ENCODE results near the gene TEX9.
"Not testable (repeated sequence)": the region's sequence is repeated elsewhere in the genome, so short reads cannot be mapped to it uniquely, and the experiment has no call there.

TEX9 gene

DNA sequence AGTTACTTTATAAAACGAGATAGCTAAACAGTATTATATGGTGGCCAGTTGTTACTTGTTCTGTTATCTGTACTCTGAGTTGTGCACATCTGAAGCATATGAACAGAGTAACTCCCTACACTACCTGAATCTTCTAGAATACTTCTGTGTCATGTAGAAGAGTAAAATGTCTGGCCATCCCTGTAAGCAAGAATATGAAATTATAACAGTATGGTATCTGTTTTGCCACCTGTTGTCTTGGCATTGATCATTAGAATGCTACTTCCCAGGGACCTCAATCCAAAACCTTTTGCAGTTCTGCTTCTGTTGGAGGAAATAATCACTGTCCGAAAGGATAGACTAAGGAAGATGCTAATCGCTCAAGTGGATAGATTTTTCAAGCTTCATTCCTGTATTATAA is 1.9 kb downstream of the TEX9 start:
- no peak for DNase-seq

GRCh38 chr15:56369234-56369633 is 4.0 kb downstream of the TEX9 start:
- DNase-seq: no peak

DNA sequence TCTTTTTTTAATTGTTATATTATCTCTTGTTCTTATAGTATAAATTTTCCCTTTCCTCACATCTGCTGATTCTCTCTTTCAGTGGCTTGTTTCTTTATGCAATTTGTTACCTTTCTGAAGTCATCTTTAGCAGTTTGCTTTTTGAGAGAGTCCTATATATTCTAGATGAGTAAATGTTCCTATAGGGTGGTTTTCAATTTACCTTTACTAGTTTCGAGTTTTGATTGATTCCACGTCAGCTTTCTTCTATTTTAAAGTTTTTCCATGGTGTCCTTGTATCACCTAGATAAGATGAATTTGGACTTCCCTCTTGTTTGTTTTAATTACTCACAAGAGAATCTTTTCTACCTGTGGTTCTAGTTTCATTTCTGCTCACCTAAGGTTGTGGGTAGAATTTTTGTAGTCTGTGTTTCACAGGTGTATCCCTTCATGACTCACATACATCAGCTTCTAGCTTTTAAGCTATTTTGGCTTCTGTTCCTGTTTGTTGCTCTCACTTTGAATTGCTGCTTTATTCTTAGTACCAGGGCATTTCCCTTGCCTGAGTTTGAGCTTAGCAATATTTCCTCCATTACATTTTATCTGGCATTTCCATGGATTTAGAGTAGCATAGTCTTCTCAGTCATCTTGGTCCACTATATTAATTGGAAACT is 6.4 kb downstream of the TEX9 start:
- DNase-seq: no peak

GRCh38 chr15:56374693-56375092 is 9.5 kb downstream of the TEX9 start:
- not testable (repeated sequence) for DNase-seq

DNA sequence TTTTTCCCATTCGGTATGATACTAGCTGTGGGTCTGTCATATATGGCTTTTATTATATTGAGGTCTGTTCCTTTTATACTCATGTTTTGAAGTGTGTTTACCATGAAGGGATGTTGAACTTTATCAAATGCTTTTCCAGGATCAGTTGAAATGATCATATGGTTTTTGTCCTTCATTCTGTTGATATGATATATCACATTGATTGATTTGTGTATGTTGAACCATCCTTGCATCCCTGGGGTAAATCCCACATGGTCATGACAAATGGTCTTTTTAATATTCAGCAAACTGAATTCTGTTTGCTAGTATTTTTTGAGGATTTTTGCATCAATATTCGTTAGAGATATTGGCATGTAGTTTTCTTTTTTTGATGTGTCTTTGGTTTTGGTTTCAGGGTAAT is 12.6 kb downstream of the TEX9 start:
- DNase-seq: not testable (repeated sequence)

GRCh38 chr15:56383010-56383409 is 17.8 kb downstream of the TEX9 start:
- DNase-seq: no peak

GRCh38 chr15:56385908-56386307 is 20.7 kb downstream of the TEX9 start:
- DNase-seq: no peak

- DNase-seq: no peak
Observed at GRCh38 chr15:56390739-56391267, 25.6 kb downstream of the TEX9 start.

- no peak for DNase-seq
Observed at GRCh38 chr15:56393277-56393676, 28.1 kb downstream of the TEX9 start.

DNA sequence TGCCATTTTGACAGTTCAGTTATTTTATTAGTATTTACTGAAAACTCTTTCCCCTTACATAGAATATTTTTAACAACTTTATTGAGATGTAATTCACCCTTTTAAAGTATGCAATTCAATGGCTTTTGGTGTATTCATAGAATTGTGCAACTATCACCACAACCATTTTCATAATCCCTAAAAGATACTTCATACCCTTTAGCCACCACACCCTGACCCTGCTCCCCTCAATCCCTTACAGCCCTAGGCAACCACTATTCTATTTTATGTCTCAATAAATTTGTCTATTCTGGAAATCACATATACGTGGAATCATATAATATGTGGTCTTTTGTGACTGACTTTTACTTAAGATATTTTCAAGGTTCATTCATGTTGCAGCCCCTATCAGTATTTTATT is 29.7 kb downstream of the TEX9 start:
- DNase-seq: no peak

GRCh38 chr15:56397325-56397724 is 32.1 kb downstream of the TEX9 start:
- not testable (repeated sequence) for DNase-seq

DNA sequence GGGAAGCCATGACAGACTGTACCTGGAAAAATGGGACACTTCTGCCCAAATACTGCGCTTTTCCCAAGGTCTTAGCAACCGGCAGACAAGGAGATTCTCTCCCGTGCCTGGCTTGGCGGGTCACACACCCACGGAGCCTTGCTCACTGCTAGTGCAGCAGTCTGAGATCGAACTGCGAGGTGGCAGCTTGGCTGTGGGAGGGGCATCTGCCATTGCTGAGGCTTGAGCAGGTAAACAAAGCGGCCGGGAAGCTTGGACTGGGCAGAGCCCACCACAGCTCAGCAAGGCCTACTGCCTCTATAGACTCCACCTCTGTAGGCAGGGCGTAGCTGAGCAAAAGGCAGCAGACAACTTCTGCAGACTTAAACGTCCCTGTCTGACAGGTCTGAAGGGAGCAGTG is 34.0 kb downstream of the TEX9 start:
- not testable (repeated sequence) for DNase-seq

DNA sequence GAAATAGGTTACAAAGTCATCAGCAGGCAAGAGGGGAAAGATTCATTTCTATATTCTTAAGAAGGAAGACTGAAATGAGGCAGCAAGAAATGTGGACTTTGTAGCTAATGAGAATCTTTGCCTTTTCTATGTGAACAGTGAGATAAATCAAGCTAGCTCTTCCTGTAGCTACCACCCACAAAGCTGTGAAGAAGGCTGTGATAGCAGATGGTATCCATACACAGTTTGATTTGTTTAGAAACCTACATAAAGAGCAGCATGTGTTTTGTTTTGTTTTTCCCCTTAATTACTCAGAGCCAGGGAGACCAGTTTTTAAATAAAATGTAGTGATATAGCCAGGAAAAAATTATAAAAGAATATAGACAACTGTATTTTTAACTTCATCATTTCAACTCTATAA is 45.5 kb downstream of the TEX9 start:
- DNase-seq: no peak

DNA sequence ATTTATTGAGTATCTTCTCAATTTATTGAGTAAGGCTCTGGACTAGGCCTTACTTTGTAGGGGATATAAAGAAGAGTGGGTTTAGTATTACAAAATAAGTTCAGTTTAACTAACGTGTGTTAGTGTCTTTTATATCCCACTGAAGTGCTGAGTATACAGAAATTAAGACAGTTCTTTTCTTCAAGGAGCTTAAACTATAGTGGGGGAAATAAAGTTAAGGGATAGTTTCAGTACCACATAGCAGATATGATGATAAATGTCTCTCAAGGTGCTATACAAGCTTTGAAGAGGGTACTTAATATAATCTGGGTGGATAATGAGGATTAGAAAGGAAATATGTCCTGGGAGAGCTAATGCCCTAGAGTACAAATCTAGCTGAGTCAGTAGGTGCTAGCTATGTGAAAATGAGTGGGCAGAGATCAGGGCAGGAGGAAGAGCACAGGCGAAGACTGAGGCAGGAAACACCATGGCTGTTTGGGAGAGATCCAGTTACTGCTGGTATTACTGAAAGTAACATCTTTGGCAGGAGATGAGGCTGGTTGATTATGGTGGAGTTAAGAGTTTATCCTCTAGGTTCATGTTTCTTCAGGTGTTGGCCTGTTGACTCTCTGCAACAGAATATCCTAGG is 46.0 kb downstream of the TEX9 start:
- no peak for DNase-seq

GRCh38 chr15:56413114-56413733 is 48.0 kb downstream of the TEX9 start:
- not testable (repeated sequence) for DNase-seq

GRCh38 chr15:56425276-56425675 is 60.0 kb downstream of the TEX9 start:
- DNase-seq: no peak

- no peak for DNase-seq
Observed at GRCh38 chr15:56425976-56426375, 60.8 kb downstream of the TEX9 start.

- peak in 1 of 2 donors; percentile 18 for DNase-seq
Observed at GRCh38 chr15:56428821-56429458, 63.7 kb downstream of the TEX9 start.

DNA sequence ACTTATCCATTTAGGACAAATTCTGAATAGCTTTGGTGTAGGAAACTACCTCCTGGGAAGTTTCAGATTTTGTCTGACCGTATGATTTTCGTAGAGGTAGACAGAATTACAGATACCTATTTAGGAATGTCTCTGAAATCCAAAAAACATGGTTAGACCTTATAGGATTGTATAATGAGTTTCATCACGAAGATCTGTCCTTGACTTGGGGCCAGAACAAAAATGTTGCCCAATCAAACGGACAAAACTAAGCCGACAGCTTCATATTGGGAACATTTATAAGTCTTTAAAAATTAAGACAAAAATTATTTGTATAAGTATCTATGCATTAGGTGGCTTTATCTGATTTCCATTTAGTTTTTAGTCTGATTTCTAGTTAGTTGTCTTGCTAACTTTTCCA is 67.1 kb downstream of the TEX9 start:
- no peak for DNase-seq

DNA sequence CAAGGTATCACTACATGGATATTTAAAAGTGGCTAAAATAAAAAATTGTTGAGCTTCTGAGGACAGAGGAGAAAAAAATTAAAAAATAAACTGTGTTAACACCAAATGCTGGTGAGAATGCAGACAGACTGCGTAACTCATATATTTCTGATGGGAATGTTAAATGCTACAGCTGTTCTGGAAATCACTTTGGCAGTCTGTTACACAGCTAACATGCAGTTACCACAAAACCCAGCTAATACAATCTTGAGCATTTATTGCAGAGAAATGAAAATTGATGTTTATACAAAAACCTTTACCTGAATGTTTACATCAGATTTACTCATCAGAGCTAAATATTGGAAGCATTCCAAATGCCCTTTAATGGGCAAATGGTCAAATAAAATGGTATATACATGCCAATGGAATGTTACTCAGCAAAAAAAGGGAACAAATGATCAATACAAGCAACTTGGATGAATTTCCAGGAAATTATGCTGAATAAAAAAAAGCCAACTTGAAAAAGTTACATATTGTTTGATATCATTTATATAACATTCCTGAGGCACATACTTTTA is 75.1 kb downstream of the TEX9 start:
- DNase-seq: no peak

- DNase-seq: no peak
Observed at GRCh38 chr15:56442354-56442753, 77.1 kb downstream of the TEX9 start.

- DNase-seq: no peak
Observed at GRCh38 chr15:56445746-56446145, 80.5 kb downstream of the TEX9 start.

- DNase-seq: no peak
Observed at GRCh38 chr15:56454836-56455235, 89.6 kb downstream of the TEX9 start.

Data from CD4-positive, alpha-beta T cell treated with Interleukin-1 beta for 1 hour (primary cell).